HG02759 (cell line): Measurements from ENCODE around the gene AAMDC.
"Not testable (repeated sequence)": the region's sequence is repeated elsewhere in the genome, so short reads cannot be mapped to it uniquely, and the experiment has no call there.

Experiments
- ATAC-seq: cut with Tn5 transposase; IDR thresholded peaks from one replicate; pipeline ENCODE4 v1.9.1; 2021; ENCODE audit warnings: mild to moderate bottlenecking, moderate library complexity; ENCODE audit not compliant: unreplicated experiment

AAMDC gene

DNA sequence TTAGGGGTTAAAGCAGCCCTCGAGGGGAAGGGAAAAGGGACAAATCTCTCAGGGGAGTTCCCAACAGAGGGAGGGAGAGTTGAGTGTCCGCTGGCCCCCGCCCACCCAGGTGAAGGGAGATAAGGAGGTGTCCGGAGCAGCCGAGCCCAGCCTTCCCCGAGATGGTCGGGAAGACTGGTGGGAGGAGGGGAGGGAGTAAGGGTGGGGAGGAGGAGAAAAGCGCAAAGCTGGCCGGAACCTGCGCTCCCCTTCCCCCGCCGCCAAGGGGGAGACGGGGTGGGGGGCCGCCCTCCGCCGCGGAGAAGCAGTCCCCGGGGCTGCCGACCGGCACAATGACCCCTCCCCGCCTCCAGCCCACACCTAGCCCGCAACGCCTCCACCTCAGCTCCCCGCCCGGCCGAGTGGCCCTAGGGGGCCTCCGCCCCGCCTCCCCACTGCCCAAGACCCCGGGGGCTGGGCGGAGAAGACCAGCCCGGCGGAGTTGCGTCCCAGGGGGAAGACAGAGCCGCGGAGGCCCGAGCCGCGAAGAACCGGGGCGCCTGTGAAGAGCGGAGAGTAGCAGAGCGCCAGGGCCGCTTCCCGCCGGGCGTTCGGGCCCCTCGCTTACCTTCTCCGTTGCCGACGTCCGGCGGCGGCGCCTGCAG lies 901 bp upstream of the AAMDC start:
- peak; percentile 15 for ATAC-seq

DNA sequence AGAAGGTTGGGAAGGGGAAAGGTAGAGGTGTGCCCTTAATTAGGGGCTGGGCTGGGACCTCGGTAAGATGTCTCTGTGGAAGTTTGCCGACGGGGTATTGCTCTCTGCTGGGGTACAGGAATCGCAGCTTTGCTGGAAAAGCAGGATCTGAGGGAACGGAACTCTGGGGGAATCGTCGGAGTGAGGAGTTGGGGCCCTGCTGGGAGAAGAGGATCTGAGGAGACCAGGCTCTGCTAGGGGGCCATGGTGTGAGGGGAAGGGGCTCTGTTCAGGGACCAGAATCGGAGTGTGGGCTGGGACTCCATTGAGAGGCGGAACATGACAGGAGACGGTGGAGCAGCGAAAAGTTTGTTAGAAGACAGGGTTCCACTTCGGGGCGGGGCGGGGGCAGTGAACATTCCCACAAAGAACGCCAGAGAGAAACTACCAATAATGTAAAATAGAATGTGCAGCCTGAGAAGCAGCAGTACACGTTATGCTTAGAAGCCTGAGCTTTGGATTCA lies 456 bp downstream of the AAMDC start:
- no peak for ATAC-seq

DNA sequence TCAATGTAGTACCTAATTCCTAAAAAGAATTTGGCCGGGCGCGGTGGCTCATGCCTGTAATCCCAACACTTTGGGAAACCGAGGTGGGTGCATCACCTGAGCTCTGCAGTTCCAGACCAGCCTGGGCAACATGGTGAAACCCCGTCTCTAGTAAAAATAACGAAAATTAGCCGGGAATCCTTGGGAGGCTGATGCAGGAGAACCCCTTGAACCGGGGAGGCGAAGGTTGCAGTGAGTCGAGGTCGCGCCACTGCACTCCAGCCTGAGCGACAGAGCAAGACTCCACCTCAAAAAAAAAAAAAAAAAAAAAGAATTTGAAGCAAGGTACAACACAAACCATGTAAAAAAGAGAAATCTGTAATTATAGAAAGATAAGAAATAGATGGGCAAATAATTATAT lies 1.2 kb downstream of the AAMDC start:
- ATAC-seq = not testable (repeated sequence)

DNA sequence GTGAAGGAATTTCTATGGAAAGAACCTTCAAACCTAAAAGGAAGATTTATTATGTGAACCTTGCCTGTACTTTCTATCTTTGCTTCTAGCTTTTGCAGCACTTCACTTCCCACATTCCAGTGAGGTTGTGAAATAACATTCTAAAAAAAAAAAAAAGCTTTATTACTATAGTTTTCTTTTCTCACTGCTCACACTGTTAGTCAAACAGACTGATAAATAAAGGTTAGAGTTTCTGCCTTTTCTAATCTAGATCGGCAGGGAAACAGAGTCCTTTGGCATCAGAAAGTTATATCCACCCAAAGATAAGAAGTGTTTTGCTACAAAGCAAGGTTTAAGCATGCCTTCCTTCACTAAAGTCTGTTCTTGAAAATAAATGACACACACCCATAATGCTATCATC lies 2.8 kb downstream of the AAMDC start:
- no peak for ATAC-seq

DNA sequence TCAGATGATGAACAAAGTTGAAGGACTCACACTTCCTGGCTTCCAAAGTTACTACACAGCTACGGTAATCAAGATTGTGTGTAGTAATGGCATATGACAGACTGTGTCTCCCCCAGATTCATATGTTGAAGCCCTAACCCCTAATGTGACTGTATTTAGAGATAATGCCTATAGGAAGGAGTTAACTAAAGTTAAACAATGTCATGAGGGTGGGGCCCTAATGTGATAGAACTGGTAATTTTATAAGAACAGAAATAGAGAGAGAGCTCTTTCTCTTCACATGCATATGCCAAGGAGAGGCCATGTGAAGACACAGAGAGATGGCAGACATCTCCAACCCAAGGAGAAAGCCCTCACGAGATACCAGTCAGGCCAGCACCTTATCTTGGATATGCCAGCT lies 8.0 kb downstream of the AAMDC start:
- no peak for ATAC-seq

DNA sequence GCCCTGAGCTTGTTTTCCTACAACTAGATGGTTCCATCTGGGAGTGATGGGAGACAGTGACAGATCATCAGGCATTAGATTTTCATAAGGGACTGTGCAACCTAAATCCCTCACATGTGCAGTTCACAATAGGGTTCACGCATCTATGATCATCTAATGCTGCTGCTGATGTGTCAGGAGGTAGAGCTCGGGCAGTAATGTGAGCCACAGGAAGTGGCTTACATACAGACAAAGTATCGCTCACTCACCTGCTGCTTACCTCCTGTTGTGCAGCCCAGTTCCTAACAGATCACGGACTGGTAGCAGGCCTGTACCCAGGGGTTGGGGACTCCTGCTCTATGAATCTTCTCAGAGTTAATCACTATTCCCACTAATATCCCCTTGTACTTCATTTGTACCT lies 12.4 kb downstream of the AAMDC start:
- ATAC-seq = no peak

DNA sequence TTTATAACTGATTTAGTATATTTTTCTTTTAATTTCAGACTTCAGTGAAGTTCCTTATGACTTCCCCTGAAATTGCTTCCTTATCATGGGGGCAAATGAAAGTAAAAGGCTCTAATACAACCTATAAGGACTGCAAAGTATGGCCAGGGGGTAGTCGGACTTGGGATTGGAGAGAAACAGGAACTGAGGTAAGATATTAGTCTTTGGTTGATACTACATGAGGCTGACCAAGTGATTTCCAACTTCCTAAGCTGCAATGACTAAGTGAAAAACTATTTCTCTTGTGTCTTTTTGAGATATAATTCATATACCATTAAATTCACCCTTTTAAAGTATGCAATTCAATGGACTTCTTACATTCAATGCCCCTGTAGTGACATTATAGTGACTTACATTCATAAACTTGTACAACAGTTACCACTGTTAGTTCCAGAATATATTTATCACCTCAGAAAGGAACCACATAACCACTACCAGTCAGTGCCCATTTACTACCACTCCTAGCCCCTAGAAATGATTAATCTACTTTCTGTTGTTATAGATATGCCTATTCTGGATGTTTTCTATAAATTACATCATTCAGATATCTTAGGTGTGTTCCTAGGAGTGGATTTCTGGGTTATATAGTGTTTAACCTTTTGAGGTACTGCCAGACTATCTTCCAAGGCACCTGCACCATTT lies 21.6 kb downstream of the AAMDC start:
- no peak for ATAC-seq

DNA sequence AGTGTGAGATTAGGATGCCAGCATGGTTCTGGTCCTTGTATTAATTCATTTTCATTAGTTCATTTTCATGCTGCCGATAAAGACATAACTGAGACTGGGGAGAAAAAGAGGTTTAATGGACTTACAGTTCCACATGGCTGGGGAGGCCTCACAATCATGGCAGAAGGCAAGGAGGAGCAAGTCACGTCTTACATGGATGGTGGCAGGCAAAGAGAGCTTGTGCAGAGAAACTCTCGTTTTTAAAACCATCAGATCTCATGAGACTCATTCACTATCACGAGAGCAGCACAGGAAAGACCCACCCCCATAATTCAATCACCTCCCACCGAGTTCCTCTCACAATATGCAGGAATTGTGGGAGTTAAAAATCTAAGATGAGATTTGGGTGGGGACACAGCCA lies 22.8 kb downstream of the AAMDC start:
- ATAC-seq = not testable (repeated sequence)

DNA sequence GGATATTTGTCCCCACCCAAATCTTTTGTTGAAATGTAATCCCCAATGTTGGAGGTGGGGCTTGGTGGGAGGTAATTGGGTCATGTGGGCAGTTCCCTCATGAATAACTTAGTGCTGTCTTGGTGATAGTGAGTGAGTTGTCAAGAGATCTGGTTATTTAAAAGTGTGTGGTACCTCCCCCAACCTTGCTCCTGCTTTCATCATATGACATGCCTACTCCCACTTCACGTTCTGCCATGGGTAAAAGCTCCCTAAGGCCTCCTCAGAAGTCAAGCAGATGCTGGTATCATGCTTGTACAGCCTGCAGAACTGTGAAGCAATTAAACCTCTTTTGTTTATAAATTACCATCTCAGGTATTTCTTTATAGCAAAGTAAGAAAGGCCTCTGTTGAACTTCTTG lies 30.6 kb downstream of the AAMDC start:
- no peak for ATAC-seq

DNA sequence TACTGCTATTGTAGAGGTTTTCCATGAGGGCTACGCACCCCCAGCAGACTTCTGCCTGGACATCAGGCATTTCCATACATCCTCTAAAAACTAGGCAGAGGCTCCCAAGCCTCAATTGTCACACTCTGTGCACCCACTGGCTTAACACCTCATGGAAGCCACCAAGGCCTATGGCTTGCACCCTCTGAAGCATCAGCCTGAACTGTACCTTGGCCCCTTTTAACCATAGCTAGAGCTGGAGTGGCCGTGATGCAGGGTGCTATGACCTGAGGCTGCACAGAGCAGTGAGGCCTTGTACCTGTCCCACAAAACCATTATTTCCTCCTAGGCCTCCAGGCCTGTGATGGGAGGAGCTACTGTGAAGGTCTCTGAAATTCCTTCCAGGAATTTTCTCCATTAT lies 33.9 kb downstream of the AAMDC start:
- ATAC-seq = no peak

DNA sequence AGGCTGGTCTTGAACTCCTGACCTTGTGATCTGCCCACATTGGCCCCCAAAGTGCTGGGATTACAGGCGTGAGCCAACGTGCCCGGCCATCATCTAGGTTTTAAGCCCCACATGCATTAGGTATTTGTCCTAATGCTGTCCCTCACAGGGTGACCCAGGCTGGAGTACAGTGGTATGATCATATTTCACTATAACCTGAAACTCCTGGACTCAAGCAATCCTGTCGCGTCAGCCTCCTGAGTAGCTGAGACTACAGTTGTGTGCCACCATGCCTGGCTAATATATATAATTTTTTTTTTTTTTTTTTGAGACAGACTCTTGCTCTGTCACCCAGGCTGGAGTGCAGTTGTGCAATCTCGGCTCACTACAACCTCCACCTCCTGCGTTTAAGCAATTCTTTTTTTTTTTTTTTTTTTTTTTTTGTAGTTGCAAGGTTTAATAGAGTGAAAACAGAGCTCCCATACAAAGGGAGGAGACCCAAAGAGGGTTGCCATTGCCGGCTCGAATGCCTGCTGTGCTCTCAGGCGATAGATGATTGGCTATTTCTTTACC lies 37.0 kb downstream of the AAMDC start:
- not testable (repeated sequence) for ATAC-seq

DNA sequence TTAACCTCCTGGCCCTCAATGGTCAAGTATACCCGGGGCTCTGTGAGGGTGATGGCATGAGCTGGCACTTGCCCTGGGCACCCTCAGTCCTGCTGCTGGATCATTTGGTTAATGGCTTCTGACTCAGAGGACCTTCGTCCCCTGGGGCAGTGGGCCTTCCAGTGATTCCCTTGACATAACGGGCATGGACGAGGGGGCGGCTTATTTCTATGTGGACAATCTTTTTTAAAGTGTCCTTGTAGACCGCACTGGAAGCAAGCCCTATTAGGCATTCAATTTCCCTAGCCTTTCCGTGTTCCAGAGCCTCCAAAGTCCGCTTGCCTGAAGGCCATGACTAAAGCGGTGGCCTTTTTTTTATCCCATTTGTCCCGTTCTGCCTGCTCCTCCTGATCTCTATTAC lies 40.5 kb downstream of the AAMDC start:
- ATAC-seq = not testable (repeated sequence)

DNA sequence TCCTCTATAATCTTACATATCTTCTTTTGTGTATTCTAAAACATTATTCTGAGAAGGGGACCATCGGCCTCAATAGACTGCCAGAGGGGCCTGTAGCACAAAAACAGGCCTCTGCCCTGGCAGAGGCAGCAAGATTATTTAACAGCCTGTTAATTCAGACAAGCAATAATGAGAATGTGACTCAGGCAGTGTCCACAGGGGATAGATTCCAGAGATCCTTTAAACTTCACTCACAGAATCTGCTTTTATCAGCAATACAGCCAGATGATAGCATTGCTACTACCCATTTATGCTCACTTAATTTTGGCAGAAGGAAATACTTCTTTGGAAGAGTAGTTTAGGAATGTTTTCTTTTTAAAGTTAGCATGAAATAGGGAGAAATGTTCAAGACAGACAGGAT lies 44.9 kb downstream of the AAMDC start:
- ATAC-seq = no peak

DNA sequence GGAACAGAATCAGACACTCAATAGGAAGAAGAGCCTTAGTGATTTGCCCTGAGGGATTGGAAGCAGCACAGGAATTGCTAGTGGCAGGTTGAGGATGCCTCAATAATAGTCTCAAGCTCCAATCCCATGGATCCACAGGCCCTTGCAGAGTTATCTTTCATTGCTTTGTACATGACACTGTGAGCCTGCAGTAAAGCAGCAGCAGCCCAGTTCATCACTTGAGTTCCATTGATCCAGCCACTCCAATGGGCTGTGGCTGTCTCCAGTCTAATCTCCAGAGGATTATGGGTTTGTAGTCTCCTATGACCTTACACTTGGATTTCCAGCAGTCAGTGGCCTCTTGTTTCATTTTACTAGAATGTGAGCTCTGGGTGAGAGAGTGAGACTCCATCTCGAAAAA lies 45.4 kb downstream of the AAMDC start:
- ATAC-seq = no peak

DNA sequence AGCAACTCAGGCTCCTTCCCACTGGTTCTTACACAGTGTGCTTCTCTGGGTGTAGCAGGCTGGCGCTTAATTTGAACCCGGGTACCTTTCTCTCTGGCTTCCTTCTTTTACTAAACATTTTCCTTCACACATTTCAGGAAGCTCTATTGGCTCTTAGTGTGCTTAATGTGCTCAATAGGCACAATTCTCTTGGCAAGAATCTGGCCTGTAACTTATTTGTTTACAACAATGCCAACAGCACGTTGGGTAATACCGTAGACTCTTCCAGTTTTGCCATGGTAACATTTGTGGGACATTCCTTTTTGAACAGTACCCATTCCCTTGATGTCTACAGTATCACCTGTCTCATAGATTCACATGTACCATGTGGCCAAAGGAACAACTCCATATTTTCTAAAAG lies 47.8 kb downstream of the AAMDC start:
- no peak for ATAC-seq

DNA sequence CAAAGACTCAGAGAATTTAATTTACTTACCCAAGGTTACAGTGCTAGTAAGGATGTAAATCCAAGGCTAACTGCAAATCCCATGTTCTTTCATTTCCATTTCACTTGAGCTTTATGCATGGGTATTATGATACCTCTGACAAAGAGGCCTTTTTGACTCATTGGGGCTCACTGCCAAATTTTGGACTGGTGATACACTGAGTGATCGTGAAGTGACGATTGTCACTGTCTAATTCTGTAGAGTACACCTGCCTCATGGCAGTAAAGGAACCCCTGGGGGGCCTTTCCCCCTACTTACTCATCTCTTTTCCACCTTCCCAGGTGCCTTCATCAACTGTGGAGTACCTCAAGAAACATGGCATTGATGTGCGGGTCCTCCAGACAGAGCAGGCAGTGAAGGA lies 50.9 kb downstream of the AAMDC start:
- ATAC-seq = no peak

DNA sequence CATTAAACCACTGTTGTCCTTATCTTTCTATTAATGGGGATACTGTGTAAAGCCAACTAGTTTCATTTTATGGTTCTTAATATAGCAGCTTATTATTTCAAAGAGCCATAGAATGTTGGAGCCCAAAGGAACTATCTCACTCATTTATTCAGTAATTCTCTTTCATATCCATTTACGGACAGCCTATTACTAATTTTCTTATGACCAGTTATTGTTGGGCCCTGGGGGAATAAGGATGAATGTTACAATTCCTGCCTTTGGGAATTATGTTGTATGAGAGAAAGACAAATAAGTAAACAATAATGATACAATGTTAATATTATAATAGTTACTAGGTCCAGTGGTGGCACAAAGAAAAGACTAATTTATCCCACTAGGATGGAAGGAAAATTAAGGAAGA lies 52.4 kb downstream of the AAMDC start:
- ATAC-seq = no peak

DNA sequence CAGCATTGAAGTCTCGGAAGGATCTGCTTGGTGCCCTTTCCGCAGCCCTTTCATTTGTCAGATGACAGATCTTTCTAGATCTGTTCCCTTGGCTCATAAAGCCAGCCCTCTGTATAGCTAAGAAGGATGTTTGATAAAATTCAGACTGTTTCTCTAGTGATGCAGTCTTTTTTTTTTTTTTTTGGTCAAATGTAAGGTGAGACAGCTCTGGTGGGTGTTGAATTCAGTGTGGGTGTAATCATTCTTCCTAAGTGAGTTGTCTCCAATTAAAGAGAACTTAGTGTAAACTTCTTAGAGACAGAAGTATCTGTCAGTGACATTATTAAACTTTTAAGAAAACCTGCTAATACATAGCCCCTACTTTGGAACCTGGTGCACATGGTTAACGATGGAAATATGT lies 53.3 kb downstream of the AAMDC start:
- no peak for ATAC-seq

DNA sequence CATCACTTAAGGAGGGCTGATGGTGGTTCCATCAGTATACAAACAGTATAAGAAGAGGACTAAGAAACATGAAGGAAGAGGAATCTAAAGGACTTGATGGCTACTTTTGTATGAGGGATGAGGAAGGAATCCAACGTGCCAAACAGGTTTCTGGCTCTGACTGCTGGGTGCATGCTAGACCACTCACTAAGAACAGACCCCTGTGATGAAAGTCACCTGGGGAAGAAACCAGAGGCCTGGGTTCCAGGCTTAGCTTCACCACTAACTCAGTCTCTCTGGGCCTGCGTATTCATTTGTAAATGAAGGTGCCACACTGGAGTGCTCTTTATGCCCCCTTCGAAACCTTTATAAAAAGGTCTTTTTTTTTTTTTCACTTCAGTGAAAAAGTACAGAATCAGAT lies 55.1 kb downstream of the AAMDC start:
- no peak for ATAC-seq

DNA sequence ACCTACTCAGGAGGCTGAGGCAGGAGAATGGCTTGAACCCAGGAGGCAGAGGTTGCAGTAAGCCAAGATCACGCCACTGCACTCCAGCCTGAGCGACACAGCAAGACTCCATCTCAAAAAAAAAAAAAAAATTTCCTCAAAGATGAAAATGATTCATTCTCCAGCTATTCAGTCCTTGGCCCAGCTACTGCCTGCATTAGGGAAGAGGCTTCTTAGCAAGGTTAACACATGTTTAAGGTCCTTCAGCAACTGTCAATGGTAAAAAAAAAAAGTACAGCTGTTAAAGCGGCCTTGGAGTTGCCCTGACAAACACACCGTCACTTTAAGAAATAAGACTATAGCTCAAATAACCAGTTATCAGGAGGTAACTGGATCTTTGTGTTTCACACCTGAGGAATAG lies 57.3 kb downstream of the AAMDC start:
- not testable (repeated sequence) for ATAC-seq

DNA sequence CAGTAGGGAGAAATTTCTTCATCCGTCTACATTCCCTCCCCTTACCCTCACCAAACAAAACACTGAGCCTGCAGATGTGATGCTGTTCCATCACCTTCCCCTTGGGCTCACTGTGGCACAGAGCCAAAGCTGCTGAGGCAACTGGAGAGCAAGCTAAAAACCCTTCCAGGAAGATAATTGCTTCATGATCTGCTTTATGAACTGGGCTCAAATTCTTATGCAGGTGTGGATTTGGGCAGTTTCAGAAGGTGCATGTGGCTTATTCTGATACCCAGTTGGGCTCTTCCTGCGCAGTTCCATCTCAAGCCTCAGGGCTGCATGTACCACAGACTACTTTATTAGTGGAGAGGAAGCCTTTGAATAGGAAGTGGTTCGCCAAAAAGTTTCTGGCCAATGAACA lies 58.3 kb downstream of the AAMDC start:
- ATAC-seq = peak; percentile 81

DNA sequence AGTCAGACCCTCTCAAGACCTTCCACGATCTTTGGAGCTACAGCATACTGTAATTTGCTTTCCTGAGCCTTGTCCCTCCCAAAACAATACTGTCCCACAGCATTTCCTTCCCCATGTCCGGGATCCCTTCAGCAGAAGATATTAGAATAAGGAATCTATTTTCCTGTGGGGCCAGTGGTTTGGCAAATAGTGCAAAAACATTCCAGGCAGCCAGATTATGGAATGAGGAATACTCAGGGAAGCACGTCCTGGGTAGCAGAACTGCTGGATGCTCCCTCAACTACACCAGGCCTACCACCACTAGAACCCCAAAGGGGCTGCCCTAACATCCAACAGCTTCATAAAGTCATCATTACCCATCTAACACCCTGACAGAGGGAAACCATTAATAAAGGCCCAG lies 61.5 kb downstream of the AAMDC start:
- ATAC-seq = no peak
